ENCODE results near the gene KLK12. TPM values are rescaled to one million over a fixed set of nuclear protein-coding genes. Genes with fewer than 3 reads are reported as not detected.

The KLK12 gene
- total RNA-seq: not detected

GRCh38 chr19:51034704-51035103 is at the start of gene KLK12:
Gene KLK12, minus strand, starts transcription at chr19:51035002. Its CDS starts 381 bp downstream, at chr19:51034621.
- no peak within 1 kb of the TSS for H3K27ac ChIP-seq
- no peak for ATAC-seq
- no peak within 1 kb of the TSS for H3K4me3 ChIP-seq
- H3K27me3 ChIP-seq: no peaks in the 10 kb centered on the region
- intact Hi-C loops (cut with DNase I; ENCODE audit: low total_unique reads): no loop called here
- DNase-seq: no peak
- H3K36me3 ChIP-seq: no peaks in the 10 kb centered on the region
- H3K9me3 ChIP-seq: no peaks in the 10 kb centered on the region
- no peak for TF ChIP-seq POLR2A (IDR thresholded peaks at IDR 0.05)
- TF ChIP-seq CTCF (IDR thresholded peaks at IDR 0.05 in 4 of 5, conservative IDR thresholded peaks at IDR 0.05 in 1 of 5): no peak
- no peaks in the 10 kb centered on the region for H3K4me1 ChIP-seq
- in situ Hi-C loops (cut with MboI; ENCODE audit: low sequenced_read_pairs in 4 of 4): no loop called here

- H3K27me3 ChIP-seq: no peaks in the 10 kb centered on the region
- H3K9me3 ChIP-seq: no peaks in the 10 kb centered on the region
- DNase-seq (no peak), ATAC-seq (no peak)
- TF ChIP-seq CTCF (IDR thresholded peaks at IDR 0.05 in 4 of 5, conservative IDR thresholded peaks at IDR 0.05 in 1 of 5): no peak
- no peak for TF ChIP-seq POLR2A (IDR thresholded peaks at IDR 0.05)
- no peak overlapping the region for H3K27ac ChIP-seq
- H3K4me1 ChIP-seq: no peaks in the 10 kb centered on the region
- in situ Hi-C loops (cut with MboI; ENCODE audit: low sequenced_read_pairs in 4 of 4): no loop called here
- no peaks in the 10 kb centered on the region for H3K36me3 ChIP-seq
- H3K4me3 ChIP-seq: no peak overlapping the region
- intact Hi-C loops (cut with DNase I; ENCODE audit: low total_unique reads): no loop called here
Observed at GRCh38 chr19:51084505-51084904, 49.7 kb upstream of the KLK12 start.

- Histone ChIP-seq H3K9me3 (no peaks in the 10 kb centered on the region), H3K27ac (no peak overlapping the region), H3K4me3 (no peak overlapping the region), H3K4me1 (no peaks in the 10 kb centered on the region), H3K36me3 (no peaks in the 10 kb centered on the region), H3K27me3 (no peaks in the 10 kb centered on the region)
- in situ Hi-C loops (cut with MboI; ENCODE audit: low sequenced_read_pairs in 4 of 4) (no loop called here), intact Hi-C loops (cut with DNase I; ENCODE audit: low total_unique reads) (no loop called here)
- ATAC-seq (no peak), DNase-seq (no peak)
- TF ChIP-seq CTCF (IDR thresholded peaks at IDR 0.05 in 4 of 5, conservative IDR thresholded peaks at IDR 0.05 in 1 of 5) (no peak), POLR2A (IDR thresholded peaks at IDR 0.05) (no peak)
Observed at GRCh38 chr19:51083783-51084182, 49.0 kb upstream of the KLK12 start.

GRCh38 chr19:51083181-51083580 is 48.4 kb upstream of the KLK12 start:
- no peaks in the 10 kb centered on the region for H3K9me3 ChIP-seq
- no peak for ATAC-seq
- no peak overlapping the region for H3K27ac ChIP-seq
- H3K4me3 ChIP-seq: no peak overlapping the region
- no peaks in the 10 kb centered on the region for H3K36me3 ChIP-seq
- DNase-seq: no peak
- TF ChIP-seq POLR2A (IDR thresholded peaks at IDR 0.05): no peak
- no peak for TF ChIP-seq CTCF (IDR thresholded peaks at IDR 0.05 in 4 of 5, conservative IDR thresholded peaks at IDR 0.05 in 1 of 5)
- H3K4me1 ChIP-seq: no peaks in the 10 kb centered on the region
- in situ Hi-C loops (cut with MboI; ENCODE audit: low sequenced_read_pairs in 4 of 4) (no loop called here), intact Hi-C loops (cut with DNase I; ENCODE audit: low total_unique reads) (no loop called here)
- no peaks in the 10 kb centered on the region for H3K27me3 ChIP-seq

- no peak for TF ChIP-seq POLR2A (IDR thresholded peaks at IDR 0.05)
- TF ChIP-seq CTCF (IDR thresholded peaks at IDR 0.05 in 4 of 5, conservative IDR thresholded peaks at IDR 0.05 in 1 of 5): no peak
- intact Hi-C loops (cut with DNase I; ENCODE audit: low total_unique reads): no loop called here
- in situ Hi-C loops (cut with MboI; ENCODE audit: low sequenced_read_pairs in 4 of 4): no loop called here
- no peak within 1 kb of the TSS for H3K27ac ChIP-seq
- no peaks in the 10 kb centered on the region for H3K9me3 ChIP-seq
- H3K4me1 ChIP-seq: no peaks in the 10 kb centered on the region
- no peaks in the 10 kb centered on the region for H3K27me3 ChIP-seq
- no peak within 1 kb of the TSS for H3K4me3 ChIP-seq
- DNase-seq: no peak
- H3K36me3 ChIP-seq: no peaks in the 10 kb centered on the region
- ATAC-seq: no peak
Observed at GRCh38 chr19:51082611-51083010, 47.8 kb upstream of the KLK12 start, which contains the start of gene KLK14. Gene KLK14, minus strand, starts transcription at chr19:51082887. Its CDS starts 273 bp downstream, at chr19:51082614.

Data from gastrocnemius medialis (tissue), 4 donors.